GM18520 (cell line): ENCODE measurements around the gene APH1B.
"Not testable (repeated sequence)": the region's sequence is repeated elsewhere in the genome, so short reads cannot be mapped to it uniquely, and the experiment has no call there.

Source experiments
- ATAC-seq: cut with Tn5 transposase; IDR thresholded peaks from one replicate; pipeline ENCODE4 v1.9.1; 2021; ENCODE audit not compliant: unreplicated experiment

Gene APH1B

GRCh38 chr15:63329567-63330350, 52.4 kb downstream of the APH1B start:
- ATAC-seq = no peak

GRCh38 chr15:63330926-63331325, 53.5 kb downstream of the APH1B start:
- no peak for ATAC-seq

- no peak for ATAC-seq
Measured at GRCh38 chr15:63331456-63331855, 54.1 kb downstream of the APH1B start.

- ATAC-seq = no peak
Measured at GRCh38 chr15:63332367-63333124, 55.1 kb downstream of the APH1B start.

- no peak for ATAC-seq
Measured at GRCh38 chr15:63334821-63335220, 57.4 kb downstream of the APH1B start.

GRCh38 chr15:63335543-63336240, 58.3 kb downstream of the APH1B start:
- ATAC-seq = no peak

GRCh38 chr15:63337046-63337445, 59.6 kb downstream of the APH1B start:
- no peak for ATAC-seq

- no peak for ATAC-seq
Measured at GRCh38 chr15:63338170-63338569, 60.8 kb downstream of the APH1B start.

- ATAC-seq = no peak
Measured at GRCh38 chr15:63339006-63339766, 61.8 kb downstream of the APH1B start.

GRCh38 chr15:63339836-63340235, 62.4 kb downstream of the APH1B start:
- ATAC-seq = no peak

- ATAC-seq = no peak
Measured at GRCh38 chr15:63340353-63340752, 62.9 kb downstream of the APH1B start.

GRCh38 chr15:63340878-63341277, 63.5 kb downstream of the APH1B start:
- no peak for ATAC-seq

- no peak for ATAC-seq
Measured at GRCh38 chr15:63341898-63342297, 64.5 kb downstream of the APH1B start.

- ATAC-seq = not testable (repeated sequence)
Measured at GRCh38 chr15:63342996-63343562, 65.7 kb downstream of the APH1B start.

- ATAC-seq = no peak
Measured at GRCh38 chr15:63344731-63345390, 67.5 kb downstream of the APH1B start.

- ATAC-seq = no peak
Measured at GRCh38 chr15:63345391-63345752, 68.0 kb downstream of the APH1B start.

- ATAC-seq = no peak
Measured at GRCh38 chr15:63347074-63347857, 69.9 kb downstream of the APH1B start.

GRCh38 chr15:63348392-63348791, 71.0 kb downstream of the APH1B start:
- no peak for ATAC-seq

GRCh38 chr15:63349156-63349555, 71.8 kb downstream of the APH1B start:
- ATAC-seq = no peak
